Fibroblast of pulmonary artery (primary cell): ENCODE measurements around the gene GARIN3.

Experiments
- DNase-seq: peaks from one replicate; pipeline ENCODE4 v3.0.0-alpha.2; 2010; ENCODE audit warnings: low read depth
- H3K4me3 ChIP-seq: replicated peaks from 2 replicates; pipeline ENCODE4 v1.5.1; 2011; ENCODE audit warnings: low read depth, mild to moderate bottlenecking, control low read depth, low read length, moderate library complexity
- CTCF ChIP-seq: IDR thresholded peaks from 2 replicates; pipeline ENCODE4 v1.5.1; 2011; ENCODE audit warnings: mild to moderate bottlenecking, control low read depth, low read length, inconsistent platforms; ENCODE audit errors: missing control alignments

GARIN3 gene

GRCh38 chr5:157205708-157206107 lies 39.6 kb upstream of the GARIN3 start:
- no peak overlapping the region for H3K4me3 ChIP-seq
- TF ChIP-seq CTCF, result no peak
- DNase-seq, result no peak

- DNase-seq, result no peak
- no peak overlapping the region for H3K4me3 ChIP-seq
- no peak for TF ChIP-seq CTCF
These were observed 38.7 kb upstream of the GARIN3 start for GRCh38 chr5:157204765-157205164.

- no peak overlapping the region for H3K4me3 ChIP-seq
- DNase-seq, result no peak
- no peak for TF ChIP-seq CTCF
These were observed 37.4 kb upstream of the GARIN3 start for GRCh38 chr5:157203417-157203816.

- TF ChIP-seq CTCF, result no peak
- DNase-seq, result no peak
- H3K4me3 ChIP-seq, result no peak overlapping the region
These were observed 35.8 kb upstream of the GARIN3 start for GRCh38 chr5:157201857-157202256.

- TF ChIP-seq CTCF, result no peak
- DNase-seq, result no peak
These were observed 32.4 kb upstream of the GARIN3 start for GRCh38 chr5:157198277-157198986.

GRCh38 chr5:157197086-157197485 lies 31.0 kb upstream of the GARIN3 start:
- no peak overlapping the region for H3K4me3 ChIP-seq
- no peak for DNase-seq
- TF ChIP-seq CTCF, result no peak

More at GRCh38 chr5:157198277-157198986, 32.4 kb upstream of the GARIN3 start:
- H3K4me3 ChIP-seq, result no peak overlapping the region

GRCh38 chr5:157196045-157196444 lies 30.0 kb upstream of the GARIN3 start:
- TF ChIP-seq CTCF, result no peak
- no peak for DNase-seq
- H3K4me3 ChIP-seq, result no peak overlapping the region
